ENCODE results near the gene MYO5A.
A peak's percentile ranks its signal among the peaks of the same experiment; 100 is the strongest.

Gene MYO5A

GRCh38 chr15:52524223-52525136, 4.2 kb downstream of the MYO5A start (continued):
- TF ChIP-seq ATF2 (tag by site-specific recombination; IDR thresholded peaks at IDR 0.05; ENCODE audit: low read depth) (no peak), ZNF223 (tag by site-specific recombination; IDR thresholded peaks at IDR 0.05) (peak; percentile 57; the same call in 1 of the 2 replicates), ZBTB8A (tag by site-specific recombination; IDR thresholded peaks at IDR 0.05) (peak; percentile 62)

- H3K4me1 ChIP-seq (ENCODE audit: control insufficient read depth, insufficient read depth, low read length) = peaks cover 3% of the 10 kb centered on the region
- H3K9me3 ChIP-seq (ENCODE audit: control insufficient read depth, insufficient read depth, low read depth, low read length) = no peaks in the 10 kb centered on the region
- no peak overlapping the region for H3K4me3 ChIP-seq (ENCODE audit: low read depth, low read length)
- H3K36me3 ChIP-seq (ENCODE audit: control insufficient read depth in 2 of 2, insufficient read depth in 1 of 2, low read length in 2 of 2) = no peaks in the 10 kb centered on the region
- TF ChIP-seq ZNF514 (tag by site-specific recombination; IDR thresholded peaks at IDR 0.05) (no peak), GFI1B (tag by site-specific recombination; IDR thresholded peaks at IDR 0.05) (no peak), FEZF1 (tag by site-specific recombination; IDR thresholded peaks at IDR 0.05) (no peak), ZNF704 (tag by site-specific recombination; IDR thresholded peaks at IDR 0.05) (no peak), GLIS2 (tag by site-specific recombination; IDR thresholded peaks at IDR 0.05) (no peak), SP2 (tag by site-specific recombination; IDR thresholded peaks at IDR 0.05) (no peak)
- H3K27ac ChIP-seq (ENCODE audit: extremely low read depth, low read depth, low read length) = no peak overlapping the region
- CTCF ChIA-PET = no interaction called here
- POLR2A ChIA-PET = interaction anchor here (1.0 kb wide), 1 partner anchor 9 kb away, joined by 3 read pairs; no protein-coding TSS in a partner anchor
Measured at GRCh38 chr15:52523647-52524046, 5.0 kb downstream of the MYO5A start.

- POLR2A ChIA-PET = interaction anchor here (0.6 to 1.0 kb wide), 3 partner anchors 9 to 25 kb away, joined by 3 to 5 read pairs (median 3); no protein-coding TSS in a partner anchor
- Histone ChIP-seq H3K9me3 (ENCODE audit: control insufficient read depth, insufficient read depth, low read depth, low read length) (no peaks in the 10 kb centered on the region), H3K4me1 (ENCODE audit: control insufficient read depth, insufficient read depth, low read length) (peaks cover 3% of the 10 kb centered on the region), H3K36me3 (ENCODE audit: control insufficient read depth in 2 of 2, insufficient read depth in 1 of 2, low read length in 2 of 2) (no peaks in the 10 kb centered on the region), H3K27ac (ENCODE audit: extremely low read depth, low read depth, low read length) (no peak overlapping the region), H3K4me3 (ENCODE audit: low read depth, low read length) (no peak overlapping the region)
- CTCF ChIA-PET = interaction anchor here (0.6 kb wide), 1 partner anchor 159 kb away, joined by 5 read pairs; no protein-coding TSS in a partner anchor
- 0 out of 2 replicates have a peak, but pooled peaks have one; percentile 9 for TF ChIP-seq SCRT2 (tag by site-specific recombination; IDR thresholded peaks at IDR 0.05)
- TF ChIP-seq ZNF692 (tag by site-specific recombination; IDR thresholded peaks at IDR 0.05) = 0 out of 2 replicates have a peak, but pooled peaks have one; percentile 27
- no peak for TF ChIP-seq ZNF629 (tag by site-specific recombination; IDR thresholded peaks at IDR 0.05)
- TF ChIP-seq ZNF175 (tag by site-specific recombination; IDR thresholded peaks at IDR 0.05) = no peak
- TF ChIP-seq ZNF324 (tag by site-specific recombination; IDR thresholded peaks at IDR 0.05) = no peak
- TF ChIP-seq ZNF664 (tag by site-specific recombination; IDR thresholded peaks at IDR 0.05) = peak; percentile 73; the same call in 1 of the 2 replicates
Measured at GRCh38 chr15:52523192-52523591, 5.5 kb downstream of the MYO5A start.

GRCh38 chr15:52521682-52522081, 7.0 kb downstream of the MYO5A start:
- H3K4me3 ChIP-seq (ENCODE audit: low read depth, low read length) = no peak overlapping the region
- no peaks in the 10 kb centered on the region for H3K9me3 ChIP-seq (ENCODE audit: control insufficient read depth, insufficient read depth, low read depth, low read length)
- H3K36me3 ChIP-seq (ENCODE audit: control insufficient read depth in 2 of 2, insufficient read depth in 1 of 2, low read length in 2 of 2) = no peaks in the 10 kb centered on the region
- TF ChIP-seq ZNF184 (tag by site-specific recombination; IDR thresholded peaks at IDR 0.05) (no peak), ZNF48 (tag by site-specific recombination; IDR thresholded peaks at IDR 0.05) (no peak), ZNF280C (tag by site-specific recombination; IDR thresholded peaks at IDR 0.05) (no peak)
- peaks cover 3% of the 10 kb centered on the region for H3K4me1 ChIP-seq (ENCODE audit: control insufficient read depth, insufficient read depth, low read length)
- no peak overlapping the region for H3K27ac ChIP-seq (ENCODE audit: extremely low read depth, low read depth, low read length)
- ChIA-PET POLR2A (no interaction called here), CTCF (no interaction called here)

Data from HEK293 (cell line).